ENCODE data around the gene KRT80.
A peak's percentile ranks its signal among the peaks of the same experiment; 100 is the strongest.

KRT80 gene

DNA sequence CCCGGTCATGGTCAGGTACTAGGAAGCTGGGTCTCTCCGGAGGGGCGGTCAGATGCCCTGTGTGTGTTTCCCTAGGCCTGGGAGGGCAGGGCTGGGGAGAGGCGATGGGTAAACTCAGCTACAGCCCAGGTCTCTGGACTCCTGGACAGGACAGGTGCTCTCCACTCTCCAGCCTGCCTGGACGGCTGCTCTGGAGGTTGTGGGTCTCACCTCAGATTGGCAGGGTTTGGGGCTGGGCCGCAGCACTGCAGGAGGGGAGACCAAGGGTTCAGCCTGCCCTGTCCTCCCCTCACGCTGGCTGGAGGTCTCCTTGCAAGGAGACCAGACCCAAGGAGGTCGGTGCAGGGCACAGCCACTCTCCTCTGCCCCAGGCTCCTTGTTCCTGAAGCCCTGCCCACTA lies 7.8 kb downstream of the KRT80 start:
- H3K36me3 ChIP-seq (ENCODE audit: control insufficient read depth, insufficient read depth, low read length) = no peaks in the 10 kb centered on the region
- peaks cover 70% of the 10 kb centered on the region for H3K4me1 ChIP-seq (ENCODE audit: control insufficient read depth, insufficient read depth, low read length, poor library complexity, severe bottlenecking)
- 85 to 88% methylated on average over 7 of the region's 8 CpGs for WGBS, 2 experiments (ENCODE audit: insufficient coverage in 2 of 2)
- H3K27ac ChIP-seq (ENCODE audit: low read depth, low read length, severe bottlenecking) = no peak overlapping the region
- H3K4me3 ChIP-seq (ENCODE audit: extremely low read depth, insufficient read depth, low read length, poor library complexity, severe bottlenecking) = no peak overlapping the region
- no peaks in the 10 kb centered on the region for H3K9me3 ChIP-seq (ENCODE audit: control insufficient read depth, low read length)

- H3K9me3 ChIP-seq (ENCODE audit: control insufficient read depth, low read length) = no peaks in the 10 kb centered on the region
- WGBS, 2 experiments (ENCODE audit: insufficient coverage in 2 of 2) = 77 to 85% methylated on average over 6 of the region's 6 CpGs
- H3K4me3 ChIP-seq (ENCODE audit: extremely low read depth, insufficient read depth, low read length, poor library complexity, severe bottlenecking) = no peak overlapping the region
- H3K27ac ChIP-seq (ENCODE audit: low read depth, low read length, severe bottlenecking) = no peak overlapping the region
- no peaks in the 10 kb centered on the region for H3K36me3 ChIP-seq (ENCODE audit: control insufficient read depth, insufficient read depth, low read length)
- H3K4me1 ChIP-seq (ENCODE audit: control insufficient read depth, insufficient read depth, low read length, poor library complexity, severe bottlenecking) = peaks cover 70% of the 10 kb centered on the region
Measured at GRCh38 chr12:52183544-52183910, 8.3 kb downstream of the KRT80 start.

DNA sequence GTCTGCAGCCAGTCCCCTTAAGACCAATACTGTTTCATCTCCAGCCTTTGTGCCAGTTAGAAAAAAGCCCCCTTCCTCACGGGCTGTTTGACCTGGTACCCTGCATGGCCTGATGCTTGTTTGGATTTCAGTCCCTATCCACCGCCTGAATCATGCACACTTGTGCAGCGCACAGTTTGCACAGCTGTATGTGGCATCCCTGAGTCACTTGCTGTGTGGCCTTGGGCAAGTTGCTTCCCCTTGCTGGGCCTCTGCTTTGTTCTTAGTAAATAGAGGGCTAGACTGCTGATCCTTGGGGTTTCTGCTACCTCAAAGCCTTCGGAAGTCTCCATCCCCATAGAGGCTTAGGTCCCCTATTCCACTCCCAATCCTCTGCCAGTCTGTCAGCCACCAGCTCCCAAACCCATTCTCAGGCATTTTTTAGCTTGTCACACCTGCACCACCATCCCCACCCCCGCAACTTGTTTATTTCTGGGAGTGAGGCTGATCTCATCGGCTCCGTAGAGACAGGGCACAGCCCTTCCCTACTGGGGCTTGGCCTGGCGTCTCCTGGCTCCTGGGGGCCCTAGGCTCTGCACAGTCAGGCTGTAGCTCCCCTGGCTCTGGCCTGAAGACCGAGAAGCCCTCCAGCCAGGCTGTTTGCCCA lies 8.8 kb downstream of the KRT80 start:
- Histone ChIP-seq H3K4me1 (ENCODE audit: control insufficient read depth, insufficient read depth, low read length, poor library complexity, severe bottlenecking) (peaks cover 72% of the 10 kb centered on the region), H3K9me3 (ENCODE audit: control insufficient read depth, low read length) (no peaks in the 10 kb centered on the region), H3K27ac (ENCODE audit: low read depth, low read length, severe bottlenecking) (no peak overlapping the region), H3K36me3 (ENCODE audit: control insufficient read depth, insufficient read depth, low read length) (no peaks in the 10 kb centered on the region), H3K4me3 (ENCODE audit: extremely low read depth, insufficient read depth, low read length, poor library complexity, severe bottlenecking) (no peak overlapping the region)
- WGBS, 2 experiments (ENCODE audit: insufficient coverage in 2 of 2) = 65 to 80% methylated on average over 7 to 8 of the region's 9 CpGs

DNA sequence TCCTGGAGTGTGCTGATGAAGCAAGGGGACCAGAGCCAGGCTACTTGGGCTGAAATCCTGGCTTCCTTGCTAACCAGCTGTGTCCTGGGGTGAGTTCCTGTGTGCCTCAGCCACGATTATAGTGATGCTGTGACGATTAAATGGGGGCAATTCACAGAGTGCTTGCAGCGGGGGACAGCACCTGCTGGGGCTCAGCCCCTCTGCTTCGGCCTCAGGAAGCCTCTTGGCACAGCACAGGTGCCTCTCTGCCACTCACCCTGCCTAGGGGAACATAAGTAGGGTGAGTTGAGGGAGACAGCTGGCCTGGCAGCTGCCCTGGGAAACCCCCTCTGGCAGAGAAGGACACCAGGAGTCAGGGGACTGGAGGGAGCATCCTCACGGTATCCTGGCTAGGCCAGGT lies 9.4 kb downstream of the KRT80 start:
- Histone ChIP-seq H3K9me3 (ENCODE audit: control insufficient read depth, low read length) (no peaks in the 10 kb centered on the region), H3K36me3 (ENCODE audit: control insufficient read depth, insufficient read depth, low read length) (no peaks in the 10 kb centered on the region), H3K4me1 (ENCODE audit: control insufficient read depth, insufficient read depth, low read length, poor library complexity, severe bottlenecking) (peaks cover 71% of the 10 kb centered on the region), H3K4me3 (ENCODE audit: extremely low read depth, insufficient read depth, low read length, poor library complexity, severe bottlenecking) (no peak overlapping the region), H3K27ac (ENCODE audit: low read depth, low read length, severe bottlenecking) (peak overlapping the region; percentile 61)
- WGBS, 2 experiments (ENCODE audit: insufficient coverage in 2 of 2) = 91 to 100% methylated on average over 1 to 3 of the region's 5 CpGs

DNA sequence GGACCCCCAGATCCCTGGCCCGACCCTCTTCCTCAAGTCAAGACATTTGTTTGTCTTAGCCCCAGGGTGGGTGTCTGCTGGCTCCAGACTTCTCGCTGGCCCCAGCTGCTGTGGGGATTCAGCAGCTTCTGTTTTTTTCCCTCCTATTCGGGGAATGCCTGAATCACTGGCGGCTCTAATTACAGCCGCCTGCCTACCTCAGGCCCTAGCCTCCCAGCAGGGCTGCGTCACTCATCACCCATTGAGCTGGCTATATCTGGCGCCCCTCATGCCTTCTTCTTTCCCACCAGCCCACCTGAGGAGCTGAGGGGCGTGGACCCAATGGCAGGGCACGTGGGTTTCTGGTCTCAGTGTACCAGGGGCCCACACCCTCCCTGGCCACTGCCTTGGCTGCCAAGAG lies 10.1 kb downstream of the KRT80 start:
- Histone ChIP-seq H3K4me3 (ENCODE audit: extremely low read depth, insufficient read depth, low read length, poor library complexity, severe bottlenecking) (no peak overlapping the region), H3K4me1 (ENCODE audit: control insufficient read depth, insufficient read depth, low read length, poor library complexity, severe bottlenecking) (peaks cover 65% of the 10 kb centered on the region), H3K9me3 (ENCODE audit: control insufficient read depth, low read length) (no peaks in the 10 kb centered on the region), H3K36me3 (ENCODE audit: control insufficient read depth, insufficient read depth, low read length) (no peaks in the 10 kb centered on the region), H3K27ac (ENCODE audit: low read depth, low read length, severe bottlenecking) (peak overlapping the region; percentile 61)
- WGBS, 2 experiments (ENCODE audit: insufficient coverage in 2 of 2) = 28 to 30% methylated on average over 8 to 9 of the region's 9 CpGs

DNA sequence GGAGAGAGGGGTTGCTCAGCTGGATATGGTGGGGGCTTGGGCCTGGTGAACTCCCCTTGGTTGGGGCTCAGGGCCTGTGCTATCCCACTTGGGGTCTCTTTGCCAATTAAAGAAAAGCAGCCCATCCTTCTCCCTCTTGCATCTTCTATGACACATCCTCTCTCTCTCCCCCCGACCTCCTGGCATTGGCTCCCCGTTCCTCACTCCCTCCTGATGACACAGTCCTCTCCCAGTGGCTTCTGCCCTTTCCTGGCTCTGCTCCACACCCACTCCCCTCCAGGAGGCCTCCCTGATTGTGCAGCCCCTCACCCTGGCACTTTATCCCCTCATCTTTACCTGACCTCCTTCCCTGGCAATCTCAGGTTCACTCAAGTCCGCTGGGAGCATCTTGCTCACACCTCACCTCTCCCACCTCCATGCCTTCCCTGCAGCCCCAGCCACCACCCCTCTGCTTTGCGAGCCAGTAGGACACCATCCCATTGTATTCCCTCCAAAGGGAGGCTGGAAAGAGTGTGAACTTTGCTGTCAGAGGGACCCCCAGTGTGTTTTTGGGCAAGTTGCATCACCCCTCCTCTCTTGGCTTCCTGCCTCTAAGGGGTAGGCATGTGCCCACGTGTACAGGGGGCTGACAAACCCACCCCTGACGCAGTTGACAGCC lies 10.7 kb downstream of the KRT80 start:
- H3K9me3 ChIP-seq (ENCODE audit: control insufficient read depth, low read length) = no peaks in the 10 kb centered on the region
- 62 to 74% methylated on average over 4 to 5 of the region's 6 CpGs for WGBS, 2 experiments (ENCODE audit: insufficient coverage in 2 of 2)
- peak overlapping the region; percentile 61 for H3K27ac ChIP-seq (ENCODE audit: low read depth, low read length, severe bottlenecking)
- H3K4me3 ChIP-seq (ENCODE audit: extremely low read depth, insufficient read depth, low read length, poor library complexity, severe bottlenecking) = no peak overlapping the region
- H3K4me1 ChIP-seq (ENCODE audit: control insufficient read depth, insufficient read depth, low read length, poor library complexity, severe bottlenecking) = peaks cover 60% of the 10 kb centered on the region
- H3K36me3 ChIP-seq (ENCODE audit: control insufficient read depth, insufficient read depth, low read length) = no peaks in the 10 kb centered on the region

DNA sequence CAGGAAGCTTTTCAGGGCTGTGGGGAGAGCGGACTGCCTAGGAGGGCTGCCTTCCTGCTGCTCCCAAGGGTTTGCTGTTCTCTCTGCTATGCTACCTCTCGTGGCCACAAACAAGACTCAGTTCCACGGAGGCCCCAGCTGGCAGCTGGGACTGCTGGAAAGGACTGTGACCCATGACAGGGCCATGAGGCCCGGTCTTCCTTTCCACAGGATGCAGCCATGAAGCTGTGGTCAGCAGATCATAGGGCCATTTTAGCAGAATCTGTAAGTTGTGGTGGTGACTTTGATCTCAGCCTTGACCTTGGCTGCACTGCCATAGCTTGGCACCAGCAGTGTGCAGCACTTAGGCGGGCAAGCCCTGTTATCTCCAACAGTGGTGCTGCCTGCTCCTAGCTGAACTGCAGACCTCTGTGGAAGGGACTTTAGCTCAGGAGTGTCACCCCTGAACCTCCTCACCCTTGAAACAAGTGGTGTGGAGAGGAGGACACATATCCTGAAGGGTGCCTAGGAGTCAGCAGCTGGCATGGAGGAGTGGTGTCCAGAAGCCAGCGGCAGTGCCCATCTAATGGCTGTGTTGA lies 12.3 kb downstream of the KRT80 start:
- H3K4me3 ChIP-seq (ENCODE audit: extremely low read depth, insufficient read depth, low read length, poor library complexity, severe bottlenecking) = no peak overlapping the region
- H3K36me3 ChIP-seq (ENCODE audit: control insufficient read depth, insufficient read depth, low read length) = no peaks in the 10 kb centered on the region
- WGBS, 2 experiments (ENCODE audit: insufficient coverage in 2 of 2) = 89 to 92% methylated on average over 5 to 6 of the region's 6 CpGs
- no peaks in the 10 kb centered on the region for H3K9me3 ChIP-seq (ENCODE audit: control insufficient read depth, low read length)
- H3K4me1 ChIP-seq (ENCODE audit: control insufficient read depth, insufficient read depth, low read length, poor library complexity, severe bottlenecking) = peaks cover 54% of the 10 kb centered on the region
- H3K27ac ChIP-seq (ENCODE audit: low read depth, low read length, severe bottlenecking) = no peak overlapping the region

GRCh38 chr12:52178984-52179383 lies 12.8 kb downstream of the KRT80 start:
- H3K4me3 ChIP-seq (ENCODE audit: extremely low read depth, insufficient read depth, low read length, poor library complexity, severe bottlenecking) = no peak overlapping the region
- no peak overlapping the region for H3K27ac ChIP-seq (ENCODE audit: low read depth, low read length, severe bottlenecking)

GRCh38 chr12:52178443-52178842 lies 13.4 kb downstream of the KRT80 start:
- Histone ChIP-seq H3K4me1 (ENCODE audit: control insufficient read depth, insufficient read depth, low read length, poor library complexity, severe bottlenecking) (peaks cover 45% of the 10 kb centered on the region), H3K4me3 (ENCODE audit: extremely low read depth, insufficient read depth, low read length, poor library complexity, severe bottlenecking) (no peak overlapping the region), H3K36me3 (ENCODE audit: control insufficient read depth, insufficient read depth, low read length) (no peaks in the 10 kb centered on the region), H3K27ac (ENCODE audit: low read depth, low read length, severe bottlenecking) (no peak overlapping the region), H3K9me3 (ENCODE audit: control insufficient read depth, low read length) (no peaks in the 10 kb centered on the region)
- WGBS, 2 experiments (ENCODE audit: insufficient coverage in 2 of 2) = 92 to 100% methylated on average over 7 of the region's 7 CpGs

More at GRCh38 chr12:52178984-52179383, 12.8 kb downstream of the KRT80 start:
- no peaks in the 10 kb centered on the region for H3K36me3 ChIP-seq (ENCODE audit: control insufficient read depth, insufficient read depth, low read length)
- H3K4me1 ChIP-seq (ENCODE audit: control insufficient read depth, insufficient read depth, low read length, poor library complexity, severe bottlenecking) = peaks cover 50% of the 10 kb centered on the region
- H3K9me3 ChIP-seq (ENCODE audit: control insufficient read depth, low read length) = no peaks in the 10 kb centered on the region
- 83 to 94% methylated on average over 2 of the region's 2 CpGs for WGBS, 2 experiments (ENCODE audit: insufficient coverage in 2 of 2)

- Histone ChIP-seq H3K4me1 (ENCODE audit: control insufficient read depth, insufficient read depth, low read length, poor library complexity, severe bottlenecking) (peaks cover 18% of the 10 kb centered on the region), H3K27ac (ENCODE audit: low read depth, low read length, severe bottlenecking) (peak overlapping the region; percentile 76), H3K36me3 (ENCODE audit: control insufficient read depth, insufficient read depth, low read length) (no peaks in the 10 kb centered on the region), H3K9me3 (ENCODE audit: control insufficient read depth, low read length) (no peaks in the 10 kb centered on the region), H3K4me3 (ENCODE audit: extremely low read depth, insufficient read depth, low read length, poor library complexity, severe bottlenecking) (no peak overlapping the region)
- 84 to 87% methylated on average over 16 to 20 of the region's 20 CpGs for WGBS, 2 experiments (ENCODE audit: insufficient coverage in 2 of 2)
Measured at GRCh38 chr12:52175371-52176350, 16.2 kb downstream of the KRT80 start.

Measured in mesodermal cell (in vitro differentiated cells).